HL-60/S4 treated with retinoic acid at 250 ng/mL for 4 days and 3 days (cell line): ENCODE data around the gene NOXO1.

Experiments
- in situ Hi-C: fragments of 300-500 bp; cut with MboI; formaldehyde crosslinking; loops from 2 replicates; pipeline ENCODE4 v1.7.0; 2022; ENCODE audit warnings: low sequenced_read_pairs

The NOXO1 gene

GRCh38 chr16:1998852-1999801 is 17.9 kb upstream of the NOXO1 start:
- in situ Hi-C loops: no loop called here

GRCh38 chr16:1998360-1998835 is 17.1 kb upstream of the NOXO1 start:
- in situ Hi-C loops: no loop called here

GRCh38 chr16:1997494-1998359 is 16.5 kb upstream of the NOXO1 start:
- in situ Hi-C loops: no loop called here

GRCh38 chr16:1993731-1994131 is 12.5 kb upstream of the NOXO1 start:
- in situ Hi-C loops: no loop called here

- in situ Hi-C loops: no loop called here
Observed at GRCh38 chr16:1992704-1993317, 11.5 kb upstream of the NOXO1 start.

- in situ Hi-C loops: no loop called here
Observed at GRCh38 chr16:1991948-1992703, 10.9 kb upstream of the NOXO1 start.

- in situ Hi-C loops: no loop called here
Observed at GRCh38 chr16:1991588-1991947, 10.3 kb upstream of the NOXO1 start.

- in situ Hi-C loops: no loop called here
Observed at GRCh38 chr16:1991135-1991551, 9.9 kb upstream of the NOXO1 start.

GRCh38 chr16:1990351-1991134 is 9.3 kb upstream of the NOXO1 start:
- in situ Hi-C loops: no loop called here

- in situ Hi-C loops: no loop called here
Observed at GRCh38 chr16:1990101-1990350, 8.8 kb upstream of the NOXO1 start.

GRCh38 chr16:1989209-1990100 is 8.2 kb upstream of the NOXO1 start, which contains the start of gene SYNGR3:
TSS of gene SYNGR3 (plus strand) at chr16:1989970. CDS start at chr16:1990103, 133 bp downstream.
- in situ Hi-C loops: no loop called here

GRCh38 chr16:1987198-1987597 is 5.9 kb upstream of the NOXO1 start:
- in situ Hi-C loops: no loop called here

- in situ Hi-C loops: no loop called here
Observed at GRCh38 chr16:1985466-1986150, 4.3 kb upstream of the NOXO1 start.

- in situ Hi-C loops: no loop called here
Observed at GRCh38 chr16:1984347-1985225, 3.3 kb upstream of the NOXO1 start.

GRCh38 chr16:1983544-1984346 is 2.5 kb upstream of the NOXO1 start, which contains the start of gene GFER:
TSS of gene GFER (plus strand) at chr16:1984193. CDS start at chr16:1984219, 26 bp downstream.
- in situ Hi-C loops: no loop called here

- in situ Hi-C loops: no loop called here
Observed at GRCh38 chr16:1982991-1983543, 1.8 kb upstream of the NOXO1 start.
